CD4-positive, alpha-beta T cell (primary cell): ENCODE measurements around the gene NUP214. TPM values are rescaled to one million over a fixed set of nuclear protein-coding genes. Genes with fewer than 3 reads are reported as not detected.

Source experiments
- ATAC-seq: fragments of 200-7000 bp; cut with Tn5 transposase; one replicate; pipeline ENCODE4 v1.10.0; 2022; ENCODE audit warnings: mild to moderate bottlenecking; ENCODE audit not compliant: poor library complexity
- CTCF ChIA-PET: fragments of 350-600 bp; sonication (Branson Sonifier 250); formaldehyde crosslinking; loops from one replicate; lab custom pipeline; 2021; ENCODE audit warnings: antibody characterized with exemption, inconsistent platforms; lab: Charles Lee
- POLR2A ChIA-PET: fragments of 350-600 bp; sonication (Branson Sonifier 250); formaldehyde crosslinking; loops from one replicate; lab custom pipeline; 2021; ENCODE audit warnings: antibody characterized with exemption, inconsistent platforms; lab: Charles Lee
- DNase-seq, 14 experiments: peaks; one replicate each; pipeline ENCODE4 v3.0.0-alpha.2; 2013 to 2020; ENCODE audit warnings: mixed read lengths in 2 of 14
- H3K27ac ChIP-seq, 2 donors: one replicate each; pipeline versions ENCODE4 v1.5.1 to v1.7.0; 2013; ENCODE audit warnings: low read length in 2 of 2, low read depth in 1 of 2, mild to moderate bottlenecking in 1 of 2
- H3K27me3 ChIP-seq, 2 experiments: 1 replicate in 1 of 2; 2 replicates in 1 of 2; pipeline versions ENCODE4 v1.6.1 to v1.7.0; 2013; ENCODE audit warnings: low read length in 2 of 2, control low read depth in 1 of 2, mild to moderate bottlenecking in 1 of 2, moderate library complexity in 1 of 2; ENCODE audit not compliant: insufficient read depth in 2 of 2, control insufficient read depth in 1 of 2
- H3K36me3 ChIP-seq: one replicate; pipeline ENCODE4 v1.6.1; 2013; ENCODE audit warnings: low read length, control low read depth; ENCODE audit not compliant: insufficient read depth
- H3K4me1 ChIP-seq: one replicate; pipeline ENCODE4 v1.6.1; 2013; ENCODE audit warnings: low read length, control low read depth; ENCODE audit not compliant: insufficient read depth
- H3K4me3 ChIP-seq: one replicate; pipeline ENCODE4 v1.5.1; 2013; ENCODE audit warnings: mild to moderate bottlenecking, low read length, moderate library complexity
- H3K9me3 ChIP-seq, 2 experiments: 1 replicate in 1 of 2; 2 replicates in 1 of 2; pipeline versions ENCODE4 v1.6.1 to v1.7.0; 2013; ENCODE audit warnings: low read length in 2 of 2, mild to moderate bottlenecking in 2 of 2, control low read depth in 1 of 2, moderate library complexity in 1 of 2; ENCODE audit not compliant: control insufficient read depth in 1 of 2, insufficient read depth in 1 of 2
- H3K27ac Mint-ChIP-seq: one replicate; pipeline ENCODE4 v1.8.0; 2020; ENCODE audit warnings: mixed read lengths
- H3K27me3 Mint-ChIP-seq: one replicate; pipeline ENCODE4 v1.8.0; 2021; ENCODE audit warnings: mixed read lengths
- H3K36me3 Mint-ChIP-seq: one replicate; pipeline ENCODE4 v1.8.0; 2021; ENCODE audit warnings: low read depth, mixed read lengths
- H3K4me1 Mint-ChIP-seq: one replicate; pipeline ENCODE4 v1.8.0; 2021; ENCODE audit warnings: low read depth, mixed read lengths
- H3K4me3 Mint-ChIP-seq: one replicate; pipeline ENCODE4 v1.8.0; 2020; ENCODE audit warnings: mild to moderate bottlenecking, mixed read lengths
- H3K9me3 Mint-ChIP-seq: one replicate; pipeline ENCODE4 v1.8.0; 2020; ENCODE audit warnings: mixed read lengths
- intact Hi-C, 2 experiments: fragments of 100-400 bp; cut with DNase I in 1 of 2; cut with micrococcal nuclease in 1 of 2; formaldehyde crosslinking; loops; one replicate each; pipeline versions ENCODE4 v1.15.1 to v1.9.0; 2023 to 2025; cut with DNase I, micrococcal nuclease
- total RNA-seq, 174 experiments: library from RNA in 2 of 174; stranded (reverse) in 2 of 174; gene quantifications; one replicate each; pipeline ENCODE4 v1.2.3 and lab custom pipeline; 2021 to 2026
- TF ChIP-seq, protein P1 (sequence below): fragments of 200-600 bp; IDR thresholded peaks from one replicate; pipeline ENCODE4 v1.8.0; 2022; ENCODE audit warnings: antibody characterized with exemption, mild to moderate bottlenecking

Gene NUP214
- total RNA-seq, 2 experiments from 2014 or later: 105 to 107 TPM

DNA sequence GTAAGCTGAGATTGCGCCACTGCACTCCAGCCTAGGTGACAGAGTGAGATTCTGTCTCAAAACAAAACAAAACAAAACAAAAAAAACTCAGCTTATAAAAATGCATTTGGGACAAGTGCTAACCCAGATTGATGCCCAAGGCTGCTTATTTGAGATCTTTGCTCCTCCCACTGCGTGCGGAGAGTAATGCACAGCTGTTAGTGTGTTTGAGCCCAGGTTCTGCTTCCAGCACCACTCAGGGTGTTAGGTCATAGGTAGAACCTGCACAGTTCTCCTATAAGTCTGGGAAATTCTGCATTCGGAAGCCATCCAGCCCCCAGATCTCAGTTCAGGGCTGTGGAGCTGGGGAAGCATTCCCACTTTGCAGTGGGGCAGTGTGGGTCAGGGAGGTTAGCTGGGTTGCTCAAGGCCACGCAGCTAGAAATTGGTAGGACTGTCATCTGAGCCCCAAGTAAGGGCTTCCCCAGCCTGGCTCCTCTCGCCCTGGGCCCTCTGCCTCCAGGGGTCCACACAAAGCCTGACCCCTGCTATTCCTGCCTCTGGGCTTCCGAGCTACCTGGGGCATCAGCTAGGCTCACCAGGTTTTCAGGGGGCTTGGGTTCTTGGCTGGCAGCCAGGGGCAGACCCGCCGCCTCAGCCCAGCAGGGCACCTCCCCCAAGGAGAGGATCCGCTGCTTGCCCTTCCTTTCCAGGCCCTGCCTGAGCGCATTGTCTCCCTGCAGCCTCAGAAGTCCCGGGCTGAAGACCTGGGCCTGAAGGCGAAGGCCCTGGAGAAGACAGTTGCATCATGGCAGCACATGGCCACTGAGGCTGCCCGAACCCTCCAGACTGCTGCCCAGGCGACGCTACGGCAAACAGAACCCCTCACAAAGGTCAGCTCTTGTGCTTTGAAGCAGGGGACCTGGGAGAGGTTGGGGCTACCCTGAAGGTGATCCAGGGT is 46.7 kb upstream of the NUP214 start:
- H3K4me1 Mint-ChIP-seq: no peaks in the 10 kb centered on the region
- intact Hi-C loops: no loop called here

DNA sequence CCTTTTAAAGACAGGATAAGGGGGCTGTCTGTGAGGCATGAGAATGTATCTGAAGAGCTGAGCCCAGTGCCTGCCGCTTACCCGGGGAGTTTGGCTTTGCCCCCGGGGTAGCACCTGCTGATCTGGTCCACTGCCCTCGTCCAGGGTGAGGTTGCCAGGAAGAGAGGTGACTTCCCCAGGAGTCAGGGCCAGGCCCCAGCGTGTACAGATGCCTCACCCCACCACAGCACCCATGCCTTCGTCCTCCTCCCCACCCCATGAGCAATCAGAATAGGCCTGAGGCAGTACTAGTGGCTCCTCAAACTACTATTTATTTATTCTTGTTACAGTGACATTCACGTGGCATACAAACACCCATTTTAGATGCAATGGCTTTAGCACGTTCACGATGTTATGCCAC is 44.8 kb upstream of the NUP214 start:
- Mint-ChIP-seq H3K27me3 (no peaks in the 10 kb centered on the region), H3K27ac (no peak overlapping the region), H3K4me1 (no peaks in the 10 kb centered on the region), H3K36me3 (no peaks in the 10 kb centered on the region), H3K9me3 (no peaks in the 10 kb centered on the region), H3K4me3 (no peak overlapping the region)
- CTCF ChIA-PET: no interaction called here
- TF ChIP-seq, protein P1, sequence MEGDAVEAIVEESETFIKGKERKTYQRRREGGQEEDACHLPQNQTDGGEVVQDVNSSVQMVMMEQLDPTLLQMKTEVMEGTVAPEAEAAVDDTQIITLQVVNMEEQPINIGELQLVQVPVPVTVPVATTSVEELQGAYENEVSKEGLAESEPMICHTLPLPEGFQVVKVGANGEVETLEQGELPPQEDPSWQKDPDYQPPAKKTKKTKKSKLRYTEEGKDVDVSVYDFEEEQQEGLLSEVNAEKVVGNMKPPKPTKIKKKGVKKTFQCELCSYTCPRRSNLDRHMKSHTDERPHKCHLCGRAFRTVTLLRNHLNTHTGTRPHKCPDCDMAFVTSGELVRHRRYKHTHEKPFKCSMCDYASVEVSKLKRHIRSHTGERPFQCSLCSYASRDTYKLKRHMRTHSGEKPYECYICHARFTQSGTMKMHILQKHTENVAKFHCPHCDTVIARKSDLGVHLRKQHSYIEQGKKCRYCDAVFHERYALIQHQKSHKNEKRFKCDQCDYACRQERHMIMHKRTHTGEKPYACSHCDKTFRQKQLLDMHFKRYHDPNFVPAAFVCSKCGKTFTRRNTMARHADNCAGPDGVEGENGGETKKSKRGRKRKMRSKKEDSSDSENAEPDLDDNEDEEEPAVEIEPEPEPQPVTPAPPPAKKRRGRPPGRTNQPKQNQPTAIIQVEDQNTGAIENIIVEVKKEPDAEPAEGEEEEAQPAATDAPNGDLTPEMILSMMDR: no peak
- POLR2A ChIA-PET: no interaction called here
- no peaks in the 10 kb centered on the region for H3K36me3 ChIP-seq
- no peak overlapping the region for H3K4me3 ChIP-seq
- no peaks in the 10 kb centered on the region for H3K9me3 ChIP-seq
- no peaks in the 10 kb centered on the region for H3K4me1 ChIP-seq
- no peak overlapping the region for H3K27ac ChIP-seq
- DNase-seq (no peak), ATAC-seq (no peak)
- intact Hi-C loops: no loop called here
- no peaks in the 10 kb centered on the region for H3K27me3 ChIP-seq

More for the DNA sequence above, 46.7 kb upstream of the NUP214 start:
- no peaks in the 10 kb centered on the region for H3K9me3 Mint-ChIP-seq
- H3K4me3 Mint-ChIP-seq: no peak overlapping the region
- Histone ChIP-seq H3K9me3 (no peaks in the 10 kb centered on the region), H3K4me3 (no peak overlapping the region), H3K4me1 (no peaks in the 10 kb centered on the region), H3K36me3 (no peaks in the 10 kb centered on the region), H3K27ac (no peak overlapping the region), H3K27me3 (no peaks in the 10 kb centered on the region)
- DNase-seq: no peak
- no peak for ATAC-seq
- no peaks in the 10 kb centered on the region for H3K36me3 Mint-ChIP-seq
- ChIA-PET CTCF (no interaction called here), POLR2A (no interaction called here)
- TF ChIP-seq, protein P1: no peak
- no peak overlapping the region for H3K27ac Mint-ChIP-seq
- H3K27me3 Mint-ChIP-seq: no peaks in the 10 kb centered on the region

DNA sequence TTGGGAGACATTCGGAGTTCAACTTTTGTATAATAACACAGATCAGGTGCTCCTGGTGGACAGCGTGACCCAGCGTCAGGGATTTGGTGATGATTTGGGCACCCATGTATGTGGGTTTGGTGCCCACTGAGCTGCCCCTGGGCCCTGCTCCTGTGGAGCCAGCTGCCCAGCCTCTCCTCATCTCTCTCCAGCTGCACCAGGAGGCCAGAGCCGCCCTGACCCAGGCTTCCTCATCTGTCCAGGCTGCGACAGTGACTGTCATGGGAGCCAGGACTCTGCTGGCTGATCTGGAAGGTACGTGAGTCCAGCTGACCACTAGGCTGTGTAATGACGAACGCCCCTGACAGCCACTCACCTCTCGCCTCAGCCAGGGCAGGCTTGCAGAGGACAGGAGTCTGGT is 43.5 kb upstream of the NUP214 start:
- H3K4me1 ChIP-seq: no peaks in the 10 kb centered on the region
- Mint-ChIP-seq H3K4me1 (no peaks in the 10 kb centered on the region), H3K36me3 (no peaks in the 10 kb centered on the region), H3K27me3 (no peaks in the 10 kb centered on the region), H3K27ac (no peak overlapping the region), H3K9me3 (no peaks in the 10 kb centered on the region), H3K4me3 (no peak overlapping the region)
- no peaks in the 10 kb centered on the region for H3K9me3 ChIP-seq
- TF ChIP-seq, protein P1: no peak
- POLR2A ChIA-PET: no interaction called here
- H3K36me3 ChIP-seq: no peaks in the 10 kb centered on the region
- no peak for ATAC-seq
- H3K4me3 ChIP-seq: no peak overlapping the region
- no peaks in the 10 kb centered on the region for H3K27me3 ChIP-seq
- DNase-seq: no peak
- CTCF ChIA-PET: no interaction called here
- intact Hi-C loops: no loop called here
- no peak overlapping the region for H3K27ac ChIP-seq
